ENCODE measurements around the gene CACHD1.
A peak's percentile ranks its signal among the peaks of the same experiment; 100 is the strongest.
"Not testable (repeated sequence)": the region's sequence is repeated elsewhere in the genome, so short reads cannot be mapped to it uniquely, and the experiment has no call there.

The CACHD1 gene

DNA sequence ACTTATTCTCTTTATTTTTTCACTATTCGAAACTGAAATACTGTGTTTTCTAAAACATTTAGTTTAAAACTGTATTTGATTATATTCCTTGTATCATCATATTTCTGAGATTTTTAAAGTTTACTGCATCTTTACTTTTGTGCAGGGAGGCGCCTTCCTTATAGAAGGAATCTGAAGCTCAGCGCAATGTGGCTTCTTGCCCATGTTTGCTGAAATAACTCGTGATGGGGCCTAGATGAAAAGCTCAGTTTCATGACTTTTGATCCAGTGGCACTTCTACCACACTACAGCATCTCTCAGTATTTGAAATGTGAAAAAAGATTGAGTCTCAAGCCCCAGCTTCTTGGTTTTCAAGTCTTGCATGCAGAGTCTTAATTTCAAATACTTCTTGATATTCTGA is 28.4 kb downstream of the CACHD1 start:
- DNase-seq, result no peak

GRCh38 chr1:64499011-64499410 is 29.1 kb downstream of the CACHD1 start:
- no peak for DNase-seq

DNA sequence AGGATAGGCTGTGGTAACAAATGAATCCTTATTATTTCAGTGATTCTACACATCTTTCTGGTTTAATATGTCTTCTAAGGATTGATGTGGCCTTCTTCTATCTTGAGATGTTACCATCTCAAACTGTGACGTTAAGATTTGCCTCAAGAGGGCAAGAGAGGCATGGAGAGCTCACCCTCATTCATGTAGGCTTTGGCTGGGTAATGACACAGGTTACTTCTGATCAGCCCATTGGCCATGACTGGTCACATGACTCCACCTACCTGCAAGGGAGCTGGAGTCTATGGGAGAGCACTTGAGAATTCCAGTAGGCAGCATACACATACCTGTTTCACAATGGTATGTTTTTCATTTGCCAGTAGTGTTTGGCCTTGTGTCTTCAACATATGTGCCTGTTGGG is 30.0 kb downstream of the CACHD1 start:
- no peak for DNase-seq

DNA sequence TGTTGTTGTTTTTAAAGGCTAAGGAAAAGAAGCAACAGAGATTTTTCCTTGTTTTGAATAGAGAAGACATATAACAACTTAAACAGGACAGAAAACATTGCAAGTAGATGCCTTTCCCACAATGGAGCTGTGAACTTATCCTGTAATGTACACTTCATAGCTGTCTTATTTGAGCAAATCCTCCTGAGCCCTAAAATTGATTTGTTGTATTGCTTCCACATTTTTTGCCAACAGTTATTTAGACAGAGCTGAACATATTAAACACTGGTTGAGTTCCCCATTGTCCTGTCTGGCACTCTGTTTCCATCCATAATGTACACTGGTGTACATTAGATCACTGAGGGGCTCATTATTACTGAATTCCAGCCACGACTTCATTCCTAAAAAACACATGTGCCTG is 32.2 kb downstream of the CACHD1 start:
- no peak for DNase-seq

GRCh38 chr1:64502931-64503330 is 33.0 kb downstream of the CACHD1 start:
- DNase-seq, result no peak

- DNase-seq, result peak; percentile 87
These were observed 35.5 kb downstream of the CACHD1 start for GRCh38 chr1:64505232-64505943.

- no peak for DNase-seq
These were observed 36.2 kb downstream of the CACHD1 start for GRCh38 chr1:64505944-64506655.

DNA sequence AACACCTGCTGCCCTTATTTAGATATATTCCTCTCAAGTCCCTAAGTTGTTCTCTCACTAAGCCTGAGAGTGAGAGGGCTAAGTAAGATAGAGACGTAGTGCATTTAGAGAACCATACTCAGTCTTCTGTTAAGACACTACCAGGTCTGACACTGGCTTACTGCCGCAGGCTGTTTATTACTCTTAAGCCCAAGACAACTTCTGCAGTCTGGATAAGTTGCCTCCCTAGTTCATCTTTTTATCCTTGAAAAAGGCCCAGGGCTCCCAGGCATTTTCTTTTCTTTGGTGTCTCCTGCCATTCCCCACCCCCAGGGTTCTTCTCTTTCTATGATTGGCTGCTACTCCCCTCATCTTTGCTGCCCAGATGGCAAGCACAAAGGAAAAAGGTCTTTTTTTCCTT is 38.7 kb downstream of the CACHD1 start:
- DNase-seq, result no peak

DNA sequence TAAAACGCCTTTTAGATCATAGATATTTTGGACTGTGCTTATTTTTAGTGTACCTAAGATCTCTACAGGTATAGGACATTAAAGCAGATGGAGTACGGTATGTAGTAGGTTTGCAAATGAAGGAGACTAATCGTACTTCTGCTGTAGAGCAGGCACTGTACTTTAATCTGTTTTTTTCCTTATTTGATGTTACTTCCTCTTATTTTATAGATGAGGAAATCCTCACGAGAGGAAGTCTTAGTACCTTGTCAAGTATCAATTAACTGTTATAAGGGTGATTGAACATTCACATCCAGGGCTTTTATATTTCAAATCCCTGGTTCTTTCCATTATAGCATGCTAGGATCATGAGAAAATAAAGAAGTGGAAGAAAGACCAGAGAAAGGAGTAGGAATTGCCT is 41.1 kb downstream of the CACHD1 start:
- DNase-seq, result no peak

DNA sequence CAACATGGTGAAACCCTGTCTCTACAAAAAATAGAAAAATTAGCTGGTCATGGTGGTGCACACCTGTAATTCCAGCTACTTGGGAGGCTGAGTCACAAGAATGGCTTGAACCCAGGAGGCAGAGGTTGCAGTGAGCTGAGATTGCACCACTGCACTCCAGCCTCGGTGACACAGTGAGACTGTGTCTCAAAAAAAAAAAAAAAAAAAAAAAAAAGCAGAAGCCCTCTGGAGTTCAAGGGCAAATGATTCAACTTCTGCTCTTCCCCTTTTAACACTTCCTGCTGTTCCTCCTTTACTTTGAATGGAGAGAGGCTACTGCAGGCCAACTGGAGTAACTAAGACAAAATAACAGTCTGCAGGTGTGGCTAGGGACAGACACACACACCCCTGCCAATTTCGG is 42.3 kb downstream of the CACHD1 start:
- not testable (repeated sequence) for DNase-seq

GRCh38 chr1:64513545-64513944 is 43.6 kb downstream of the CACHD1 start:
- DNase-seq, result no peak

GRCh38 chr1:64514197-64514765 is 44.4 kb downstream of the CACHD1 start:
- no peak for DNase-seq

GRCh38 chr1:64515427-64515826 is 45.5 kb downstream of the CACHD1 start:
- DNase-seq, result no peak

DNA sequence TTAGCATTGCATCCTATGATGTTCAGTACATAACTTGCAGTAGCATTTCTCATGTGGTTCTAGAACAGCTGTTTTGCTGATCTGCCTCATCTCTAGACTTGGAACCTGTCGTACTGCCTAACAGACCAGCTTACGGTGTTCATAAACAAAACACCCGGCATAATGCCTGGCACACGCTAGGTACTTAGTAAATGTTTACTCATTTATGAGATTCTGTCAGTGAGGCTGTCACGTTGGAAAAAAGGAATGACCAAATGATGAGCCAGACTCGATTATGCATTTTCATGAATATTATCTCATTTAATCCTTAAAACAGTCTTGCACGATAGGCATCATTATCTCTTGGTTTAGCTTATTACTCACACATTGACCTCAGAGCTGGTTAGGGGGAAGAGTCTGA is 46.4 kb downstream of the CACHD1 start:
- DNase-seq, result no peak

DNA sequence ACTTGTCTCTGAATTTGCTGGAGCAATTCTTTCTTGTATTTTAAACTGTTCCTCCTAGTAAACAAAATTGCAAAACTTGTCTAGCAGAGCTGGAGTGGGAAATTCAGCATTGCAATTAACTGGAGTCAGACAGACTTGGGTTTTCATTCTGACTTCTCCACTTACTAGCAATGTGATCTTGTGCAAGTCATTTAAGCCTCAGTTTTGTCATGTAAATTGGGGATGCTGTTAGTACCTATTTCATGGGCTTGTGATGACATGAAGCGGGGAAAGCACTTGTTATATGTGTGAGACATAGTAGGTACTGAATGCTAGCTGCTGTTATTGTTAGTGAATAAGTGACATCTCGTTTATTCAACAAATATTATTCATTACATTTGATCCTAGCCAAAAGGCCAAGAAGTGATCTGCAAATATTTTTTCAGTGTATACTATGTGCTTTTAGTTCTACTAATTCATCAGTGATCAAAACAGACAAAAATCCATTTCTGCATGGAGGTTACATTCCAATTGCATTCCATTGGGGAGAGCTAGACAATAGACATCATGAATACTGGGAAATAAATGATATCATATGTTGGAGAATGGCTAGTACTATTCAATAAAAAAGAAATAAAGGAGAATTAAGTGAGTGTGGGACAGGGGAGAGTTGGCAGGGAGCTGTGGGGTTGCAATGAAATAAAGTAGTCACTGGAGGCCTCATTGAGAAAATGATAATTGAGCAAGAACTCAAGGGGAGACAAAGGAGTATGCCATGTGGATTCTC is 47.1 kb downstream of the CACHD1 start:
- DNase-seq, result no peak

DNA sequence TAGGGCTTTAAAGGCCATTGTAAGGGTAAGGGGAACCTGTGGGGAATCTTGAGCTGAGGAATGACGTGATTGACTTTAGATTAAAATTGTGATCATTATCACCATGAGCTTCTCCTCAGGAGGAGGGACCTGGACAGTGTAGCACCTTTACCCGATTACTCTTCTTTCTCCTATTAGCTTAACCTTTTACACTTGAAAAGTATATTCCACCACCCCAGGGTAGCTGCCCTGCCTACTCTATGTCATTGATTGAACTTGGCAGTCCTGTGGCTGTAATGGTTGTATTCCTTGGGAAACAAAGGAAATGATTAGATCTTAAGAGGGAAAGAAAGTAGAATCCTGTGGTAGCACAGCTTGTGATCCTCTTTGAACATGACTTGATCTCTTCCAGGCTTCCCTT is 47.7 kb downstream of the CACHD1 start:
- no peak for DNase-seq

- DNase-seq, result no peak
These were observed 49.0 kb downstream of the CACHD1 start for GRCh38 chr1:64518692-64519481.

DNA sequence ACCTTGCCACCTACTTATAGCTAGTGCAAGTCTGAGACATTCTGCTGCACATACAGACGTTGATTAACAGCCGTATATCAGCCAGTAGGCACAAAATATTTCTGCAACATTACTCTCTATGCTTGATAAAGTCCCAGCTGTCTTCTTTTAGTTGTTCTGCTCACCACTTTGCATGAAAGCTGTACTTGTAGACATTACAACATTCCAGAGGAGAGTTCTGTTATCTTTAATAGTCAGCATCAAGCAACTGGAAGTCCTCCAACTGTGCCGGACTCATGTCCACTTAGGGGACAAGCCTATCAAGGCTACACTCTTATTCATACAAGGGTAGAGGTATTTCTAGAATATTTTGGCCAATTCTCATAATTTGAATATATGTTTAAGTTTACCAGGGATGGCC is 50.0 kb downstream of the CACHD1 start:
- no peak for DNase-seq

GRCh38 chr1:64522740-64523139 is 52.8 kb downstream of the CACHD1 start:
- DNase-seq, result no peak

DNA sequence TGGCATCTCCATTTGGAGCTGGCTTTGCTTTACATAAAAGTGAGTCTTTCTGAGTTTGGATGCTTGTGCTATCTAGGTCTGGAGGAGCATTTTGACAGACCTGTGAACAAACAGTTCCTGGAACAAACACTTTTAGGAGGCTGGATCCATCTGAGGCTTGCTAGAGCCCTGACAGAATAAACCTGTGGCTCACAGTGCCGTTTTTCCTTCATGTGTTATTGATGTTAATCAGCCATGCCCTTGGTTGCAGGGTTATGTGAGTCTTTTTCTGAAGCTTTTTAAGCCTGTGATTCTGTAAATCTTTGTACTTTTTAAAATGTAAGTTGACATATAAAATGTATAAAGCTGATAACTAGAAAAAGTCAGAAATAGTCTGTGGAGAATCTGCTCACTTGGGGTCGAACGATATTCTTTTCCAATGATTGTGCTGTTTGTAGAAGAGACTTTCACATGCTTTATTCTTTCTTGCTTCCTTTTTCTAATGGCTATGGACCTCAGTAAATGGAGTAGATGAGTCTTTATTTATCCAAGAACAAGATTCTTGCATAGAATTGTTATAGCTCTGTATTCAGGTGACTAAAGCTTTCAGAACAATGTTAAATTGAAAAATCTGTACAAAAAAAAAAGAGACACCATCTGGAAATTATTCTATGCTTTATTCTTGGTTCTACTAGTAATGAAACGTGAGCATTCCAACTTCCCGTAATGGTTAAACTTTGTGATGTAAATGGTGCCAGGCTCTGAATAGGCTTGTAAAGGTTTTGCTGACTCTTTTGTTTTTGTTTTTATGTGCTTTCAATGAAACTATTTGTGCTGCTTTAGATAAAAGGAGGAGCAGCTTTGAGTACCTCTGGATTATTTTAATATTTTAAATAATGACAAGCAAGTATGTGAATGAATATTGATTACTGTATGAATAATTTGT is 53.7 kb downstream of the CACHD1 start:
- DNase-seq, result no peak

GRCh38 chr1:64524614-64525013 is 54.7 kb downstream of the CACHD1 start:
- DNase-seq, result no peak

Data from islet precursor cell (in vitro differentiated cells).